GM11168 (cell line): ENCODE data around the gene SPTSSA.
"Not testable (repeated sequence)": the region's sequence is repeated elsewhere in the genome, so short reads cannot be mapped to it uniquely, and the experiment has no call there.

Source experiments
- in situ Hi-C: fragments of 300-500 bp; cut with MboI; formaldehyde crosslinking; loops from one replicate; pipeline ENCODE4 v1.12.0; 2022; ENCODE audit warnings: low sequenced_read_pairs; ENCODE audit not compliant: unreplicated experiment

The SPTSSA gene

GRCh38 chr14:34436118-34436905 lies 25.7 kb downstream of the SPTSSA start:
- in situ Hi-C loops = no loop called here

GRCh38 chr14:34433957-34434356 lies 28.1 kb downstream of the SPTSSA start:
- in situ Hi-C loops = no loop called here

GRCh38 chr14:34428102-34428466 lies 34.0 kb downstream of the SPTSSA start:
- in situ Hi-C loops = not testable (repeated sequence)

GRCh38 chr14:34426313-34427295 lies 35.4 kb downstream of the SPTSSA start:
- in situ Hi-C loops = no loop called here

- in situ Hi-C loops = no loop called here
Measured at GRCh38 chr14:34425095-34425851, 36.8 kb downstream of the SPTSSA start.

GRCh38 chr14:34424488-34424887 lies 37.6 kb downstream of the SPTSSA start:
- in situ Hi-C loops = no loop called here

- in situ Hi-C loops = no loop called here
Measured at GRCh38 chr14:34423445-34423844, 38.6 kb downstream of the SPTSSA start.

- in situ Hi-C loops = no loop called here
Measured at GRCh38 chr14:34420547-34421150, 41.4 kb downstream of the SPTSSA start.

GRCh38 chr14:34409721-34410120 lies 52.3 kb downstream of the SPTSSA start:
- in situ Hi-C loops = no loop called here

- in situ Hi-C loops = no loop called here
Measured at GRCh38 chr14:34407951-34408350, 54.1 kb downstream of the SPTSSA start.

- in situ Hi-C loops = no loop called here
Measured at GRCh38 chr14:34404416-34404815, 57.6 kb downstream of the SPTSSA start.

- in situ Hi-C loops = no loop called here
Measured at GRCh38 chr14:34403646-34404045, 58.4 kb downstream of the SPTSSA start.

- in situ Hi-C loops = no loop called here
Measured at GRCh38 chr14:34398024-34398423, 64.0 kb downstream of the SPTSSA start.

- in situ Hi-C loops = no loop called here
Measured at GRCh38 chr14:34387974-34388516, 74.0 kb downstream of the SPTSSA start.

- in situ Hi-C loops = no loop called here
Measured at GRCh38 chr14:34386865-34387485, 75.1 kb downstream of the SPTSSA start.

- in situ Hi-C loops = not testable (repeated sequence)
Measured at GRCh38 chr14:34385881-34386280, 76.2 kb downstream of the SPTSSA start.

GRCh38 chr14:34383839-34384238 lies 78.2 kb downstream of the SPTSSA start:
- in situ Hi-C loops = no loop called here
